H9 (cell line): ENCODE results near the gene COLEC12. TPM values are rescaled to one million over a fixed set of nuclear protein-coding genes. Genes with fewer than 3 reads are reported as not detected.

Experiments used
- DNase-seq: peaks from one replicate; pipeline ENCODE4 v3.0.0-alpha.2; 2017
- H2AFZ ChIP-seq: one replicate; pipeline ENCODE4 v1.6.1; 2013; ENCODE audit warnings: mild to moderate bottlenecking, low read length, control low read depth, moderate library complexity
- H2AK5ac ChIP-seq: 2 replicates; pipeline ENCODE4 v1.6.1; 2013; ENCODE audit warnings: low read length, control low read depth, mixed read lengths; ENCODE audit not compliant: insufficient read length
- H2BK120ac ChIP-seq: one replicate; pipeline ENCODE4 v1.6.1; 2013; ENCODE audit warnings: low read depth, mild to moderate bottlenecking, low read length, control low read depth, inconsistent platforms; ENCODE audit not compliant: poor library complexity, severe bottlenecking
- H2BK12ac ChIP-seq: 2 replicates; pipeline ENCODE4 v1.6.1; 2013; ENCODE audit warnings: low read length, control low read depth, mixed read lengths, low read depth; ENCODE audit not compliant: insufficient read length
- H2BK15ac ChIP-seq: 2 replicates; pipeline ENCODE4 v1.6.1; 2013; ENCODE audit warnings: low read depth, low read length, control low read depth
- H2BK20ac ChIP-seq: one replicate; pipeline ENCODE4 v1.6.1; 2013; ENCODE audit warnings: low read depth, mild to moderate bottlenecking, low read length, control low read depth, inconsistent platforms; ENCODE audit not compliant: poor library complexity, severe bottlenecking
- H2BK5ac ChIP-seq: 2 replicates; pipeline ENCODE4 v1.6.1; 2013; ENCODE audit warnings: low read length, control low read depth, mixed read lengths; ENCODE audit not compliant: insufficient read length
- H3K14ac ChIP-seq: 2 replicates; pipeline ENCODE4 v1.6.1; 2013; ENCODE audit warnings: low read length, control low read depth; ENCODE audit not compliant: insufficient read depth
- H3K18ac ChIP-seq: 2 replicates; pipeline ENCODE4 v1.6.1; 2013; ENCODE audit warnings: low read depth, mild to moderate bottlenecking, mixed read lengths, low read length, control low read depth; ENCODE audit not compliant: insufficient read length
- H3K23ac ChIP-seq: 2 replicates; pipeline ENCODE4 v1.6.1; 2013; ENCODE audit warnings: low read length, control low read depth, mixed read lengths, low read depth; ENCODE audit not compliant: insufficient read length
- H3K23me2 ChIP-seq: 2 replicates; pipeline ENCODE4 v1.6.1; 2013; ENCODE audit warnings: low read depth, mild to moderate bottlenecking, mixed read lengths, low read length, control low read depth; ENCODE audit not compliant: insufficient read length, poor library complexity, severe bottlenecking
- H3K27ac ChIP-seq: 2 replicates; pipeline ENCODE4 v1.5.1; 2013; ENCODE audit warnings: low read length, control low read depth, mixed read lengths, low read depth; ENCODE audit not compliant: insufficient read length
- H3K27me3 ChIP-seq: 2 replicates; pipeline ENCODE4 v1.6.1; 2013; ENCODE audit warnings: low read length, control low read depth, inconsistent platforms; ENCODE audit not compliant: insufficient read depth
- H3K4ac ChIP-seq: 2 replicates; pipeline ENCODE4 v1.6.1; 2013; ENCODE audit warnings: low read depth, mild to moderate bottlenecking, control low read depth, inconsistent platforms, low read length, moderate library complexity
- H3K4me1 ChIP-seq: 2 replicates; pipeline ENCODE4 v1.6.1; 2013; ENCODE audit warnings: low read length, control low read depth, inconsistent platforms; ENCODE audit not compliant: insufficient read depth
- H3K4me2 ChIP-seq: 2 replicates; pipeline ENCODE4 v1.6.1; 2013; ENCODE audit warnings: low read length, control low read depth, mixed read lengths; ENCODE audit not compliant: insufficient read length, insufficient read depth
- H3K56ac ChIP-seq: 2 replicates; pipeline ENCODE4 v1.6.1; 2013; ENCODE audit warnings: low read depth, mild to moderate bottlenecking, mixed read lengths, low read length, control low read depth; ENCODE audit not compliant: insufficient read length
- H3K79me1 ChIP-seq: 2 replicates; pipeline ENCODE4 v1.6.1; 2013; ENCODE audit warnings: low read depth, mild to moderate bottlenecking, moderate library complexity, low read length, control low read depth, inconsistent platforms; ENCODE audit not compliant: insufficient read depth, poor library complexity, severe bottlenecking
- H3K79me2 ChIP-seq: 2 replicates; pipeline ENCODE4 v1.6.1; 2013; ENCODE audit warnings: low read length, control low read depth, inconsistent platforms; ENCODE audit not compliant: insufficient read depth
- H3K9ac ChIP-seq: 2 replicates; pipeline ENCODE4 v1.6.1; 2013; ENCODE audit warnings: low read length, control low read depth, mixed read lengths; ENCODE audit not compliant: insufficient read length; ENCODE audit errors: extremely low read depth
- H3K9me3 ChIP-seq: one replicate; pipeline ENCODE4 v1.6.1; 2013; ENCODE audit warnings: low read depth, low read length, inconsistent platforms; ENCODE audit not compliant: control insufficient read depth
- H3T11ph ChIP-seq: one replicate; pipeline ENCODE4 v1.6.1; 2013; ENCODE audit warnings: mild to moderate bottlenecking, low read length, control low read depth, inconsistent platforms
- H4K20me1 ChIP-seq: one replicate; pipeline ENCODE4 v1.6.1; 2013; ENCODE audit not compliant: control insufficient read depth, insufficient read length, insufficient read depth
- H4K5ac ChIP-seq: 2 replicates; pipeline ENCODE4 v1.6.1; 2013; ENCODE audit warnings: low read depth, mild to moderate bottlenecking, mixed read lengths, low read length, control low read depth; ENCODE audit not compliant: insufficient read length
- H4K8ac ChIP-seq: replicated peaks from 2 replicates; pipeline ENCODE4 v1.6.1; 2013; ENCODE audit warnings: low read length, control low read depth, mixed read lengths, low read depth; ENCODE audit not compliant: insufficient read length
- H4K91ac ChIP-seq: 2 replicates; pipeline ENCODE4 v1.6.1; 2013; ENCODE audit warnings: low read depth, mild to moderate bottlenecking, moderate library complexity, mixed read lengths, low read length, control low read depth; ENCODE audit not compliant: insufficient read length
- H3K27ac Mint-ChIP-seq, 3 experiments: 2 replicates in 2 of 3; 3 replicates in 1 of 3; pipeline ENCODE4 v1.8.0; 2020 to 2021; ENCODE audit warnings: mixed read lengths in 3 of 3, mild to moderate bottlenecking in 1 of 3, moderate library complexity in 1 of 3
- H3K27me3 Mint-ChIP-seq: 2 replicates; pipeline ENCODE4 v1.8.0; 2021; ENCODE audit warnings: low read depth, mild to moderate bottlenecking, moderate library complexity, mixed read lengths
- H3K36me3 Mint-ChIP-seq, 3 experiments: 2 replicates in 2 of 3; 3 replicates in 1 of 3; pipeline ENCODE4 v1.8.0; 2020 to 2021; ENCODE audit warnings: low read depth in 3 of 3, mixed read lengths in 3 of 3; ENCODE audit not compliant: insufficient read depth in 1 of 3
- H3K4me1 Mint-ChIP-seq, 2 experiments: 2 replicates each; pipeline ENCODE4 v1.8.0; 2020; ENCODE audit warnings: mixed read lengths in 2 of 2
- H3K4me3 Mint-ChIP-seq, 2 experiments: 2 replicates in 1 of 2; 3 replicates in 1 of 2; pipeline ENCODE4 v1.8.0; 2020 to 2021; ENCODE audit warnings: mild to moderate bottlenecking in 2 of 2, mixed read lengths in 2 of 2, moderate library complexity in 1 of 2
- H3K9me3 Mint-ChIP-seq, 2 experiments: 2 replicates in 1 of 2; 3 replicates in 1 of 2; pipeline ENCODE4 v1.8.0; 2020; ENCODE audit warnings: mild to moderate bottlenecking in 2 of 2, mixed read lengths in 2 of 2, moderate library complexity in 1 of 2
- CTCF ChIP-seq: fragments of 200-600 bp; sonication (generic); conservative IDR thresholded peaks from 3 replicates; pipeline ENCODE4 v1.8.0; 2021; ENCODE audit warnings: antibody characterized with exemption, mild to moderate bottlenecking
- WGBS: extraction: QIAGEN DNeasy Blood & Tissue Kit; methylation state at CpG from one replicate; pipeline ENCODE4 v1.1.7; 2013; ENCODE audit warnings: missing lambda C conversion rate, low lambda C conversion rate, mixed read lengths; ENCODE audit not compliant: insufficient read length; ENCODE audit errors: extremely low coverage; 5-methylcytosine and 5-hydroxymethylcytosine counted together
- total RNA-seq: library from RNA; stranded (reverse); gene quantifications from 2 replicates; pipeline ENCODE4 v1.2.1, GENCODE V29; 2021

The COLEC12 gene
- total RNA-seq, 1 experiment from 2014 or later = 0.70 TPM

- H2AFZ ChIP-seq = no peak overlapping the region
- no peak overlapping the region for H3K23ac ChIP-seq
- H3K27ac ChIP-seq = no peak overlapping the region
- H3T11ph ChIP-seq = no peak overlapping the region
- no peaks in the 10 kb centered on the region for H3K36me3 Mint-ChIP-seq
- H3K27ac Mint-ChIP-seq = no peak overlapping the region; a peak in 1 of 7 replicates
- no peak for DNase-seq
- no peak overlapping the region for H2BK5ac ChIP-seq
- WGBS = no CpG with 5 or more reads among the region's 13 CpGs
- no peaks in the 10 kb centered on the region for H3K79me2 ChIP-seq
- no peak overlapping the region for H3K14ac ChIP-seq
- no peaks in the 10 kb centered on the region for H3K23me2 ChIP-seq
- no peak for TF ChIP-seq CTCF
- no peaks in the 10 kb centered on the region; the same call in 1 of the 2 replicates for H3K27me3 ChIP-seq
- no peak overlapping the region for H3K56ac ChIP-seq
- H4K8ac ChIP-seq = no peak overlapping the region
- peaks cover under 1% of the 10 kb centered on the region for H3K27me3 Mint-ChIP-seq
- H3K18ac ChIP-seq = no peak overlapping the region
- H3K79me1 ChIP-seq = no peaks in the 10 kb centered on the region
- no peak overlapping the region for H2BK12ac ChIP-seq
- no peak overlapping the region for H2BK20ac ChIP-seq
- no peaks in the 10 kb centered on the region for H3K9me3 ChIP-seq
- no peak overlapping the region for H2BK15ac ChIP-seq
- H2BK120ac ChIP-seq = no peak overlapping the region
- no peak overlapping the region for H4K5ac ChIP-seq
- no peaks in the 10 kb centered on the region for H3K4me1 ChIP-seq
- no peaks in the 10 kb centered on the region for H3K9me3 Mint-ChIP-seq
- H3K4me1 Mint-ChIP-seq = peaks cover 3 to 4% of the 10 kb centered on the region in 2 experiments; a peak in 2 of 4 replicates
- H3K9ac ChIP-seq = no peak overlapping the region
- H4K20me1 ChIP-seq = no peaks in the 10 kb centered on the region
- H2AK5ac ChIP-seq = no peak overlapping the region
- H3K4me2 ChIP-seq = no peak overlapping the region
- no peak overlapping the region for H3K4ac ChIP-seq
- H4K91ac ChIP-seq = no peak overlapping the region
- H3K4me3 Mint-ChIP-seq = no peak overlapping the region
These were observed 109.6 kb downstream of the COLEC12 start for GRCh38 chr18:390741-391478.
